SH-SY5Y (cell line): ENCODE data around the gene HTR4.

ENCODE experiments used
- GATA2 ChIP-seq: IDR thresholded peaks from 2 replicates; pipeline ENCODE4 v1.6.1; 2011; ENCODE audit warnings: mild to moderate bottlenecking, low read depth, low read length
- GATA3 ChIP-seq: IDR thresholded peaks from 2 replicates; pipeline ENCODE4 v1.6.1; 2011; ENCODE audit warnings: low read depth, mild to moderate bottlenecking, low read length, moderate library complexity

DNA sequence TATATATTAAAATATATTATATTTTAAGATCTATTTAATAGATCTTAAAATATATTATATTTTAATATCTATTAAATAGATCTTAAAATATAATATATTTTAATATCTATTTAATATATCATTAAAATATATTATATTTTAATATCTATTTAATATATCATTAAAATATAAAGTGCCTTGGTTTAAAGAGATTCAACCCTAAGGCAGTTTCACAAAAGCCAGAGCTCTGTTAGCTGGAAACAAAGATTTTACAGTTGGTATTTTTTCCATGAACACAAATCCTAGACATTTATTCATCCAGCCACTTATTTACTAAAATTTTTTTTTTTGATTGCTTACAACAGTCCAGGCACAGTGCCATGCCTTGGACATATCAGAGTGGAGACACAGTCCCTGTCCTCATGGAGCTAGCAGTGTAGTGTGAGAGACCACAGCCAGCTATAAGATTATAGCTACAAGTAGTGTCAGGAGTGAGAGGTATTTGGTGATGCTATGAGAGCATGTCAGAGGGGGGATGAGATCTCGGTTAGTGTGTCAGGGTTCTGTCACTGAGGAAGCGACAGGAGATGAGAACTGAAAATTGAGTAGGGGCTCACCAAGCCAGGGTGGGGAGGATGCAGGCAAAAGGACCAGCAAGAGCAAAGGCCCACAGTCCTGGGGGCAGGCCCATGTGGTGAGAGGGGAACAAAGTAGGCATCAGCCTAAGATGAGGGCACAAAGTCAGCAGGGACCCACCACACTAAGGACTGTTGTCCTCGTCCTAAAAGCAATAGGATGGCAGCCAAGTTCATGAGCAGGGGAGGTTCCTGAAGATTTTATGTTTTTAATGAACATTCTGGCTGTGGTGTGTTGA is 196.1 kb downstream of the HTR4 start:
- no peak for TF ChIP-seq GATA2
- TF ChIP-seq GATA3, result no peak
